Rectal smooth muscle tissue (tissue), 1 donor: ENCODE data around the gene LSP1.
A peak's percentile ranks its signal among the peaks of the same experiment; 100 is the strongest.

Experiments used
- H3K27ac ChIP-seq: one replicate; pipeline ENCODE4 v1.7.0; 2013; ENCODE audit warnings: low read depth, low read length, inconsistent platforms
- H3K27me3 ChIP-seq: one replicate; pipeline ENCODE4 v1.7.0; 2013; ENCODE audit warnings: low read length; ENCODE audit not compliant: control insufficient read depth, insufficient read depth
- H3K36me3 ChIP-seq: one replicate; pipeline ENCODE4 v1.7.0; 2013; ENCODE audit warnings: low read length; ENCODE audit not compliant: control insufficient read depth, insufficient read depth
- H3K4me1 ChIP-seq: one replicate; pipeline ENCODE4 v1.7.0; 2013; ENCODE audit warnings: low read length; ENCODE audit not compliant: control insufficient read depth, insufficient read depth
- H3K4me3 ChIP-seq: one replicate; pipeline ENCODE4 v1.7.0; 2013; ENCODE audit warnings: low read length
- H3K9ac ChIP-seq: one replicate; pipeline ENCODE4 v1.7.0; 2013; ENCODE audit warnings: low read length

LSP1 gene

GRCh38 chr11:1894759-1895158, 41.9 kb downstream of the LSP1 start:
- H3K4me1 ChIP-seq: no peaks in the 10 kb centered on the region
- H3K9ac ChIP-seq: no peak overlapping the region
- H3K4me3 ChIP-seq: no peak overlapping the region
- H3K27me3 ChIP-seq: no peaks in the 10 kb centered on the region
- H3K27ac ChIP-seq: no peak overlapping the region
- no peaks in the 10 kb centered on the region for H3K36me3 ChIP-seq

- Histone ChIP-seq H3K27me3 (no peaks in the 10 kb centered on the region), H3K9ac (no peak overlapping the region), H3K4me3 (no peak overlapping the region), H3K36me3 (no peaks in the 10 kb centered on the region), H3K4me1 (no peaks in the 10 kb centered on the region), H3K27ac (no peak overlapping the region)
These were observed 43.6 kb downstream of the LSP1 start for GRCh38 chr11:1896468-1896867.

DNA sequence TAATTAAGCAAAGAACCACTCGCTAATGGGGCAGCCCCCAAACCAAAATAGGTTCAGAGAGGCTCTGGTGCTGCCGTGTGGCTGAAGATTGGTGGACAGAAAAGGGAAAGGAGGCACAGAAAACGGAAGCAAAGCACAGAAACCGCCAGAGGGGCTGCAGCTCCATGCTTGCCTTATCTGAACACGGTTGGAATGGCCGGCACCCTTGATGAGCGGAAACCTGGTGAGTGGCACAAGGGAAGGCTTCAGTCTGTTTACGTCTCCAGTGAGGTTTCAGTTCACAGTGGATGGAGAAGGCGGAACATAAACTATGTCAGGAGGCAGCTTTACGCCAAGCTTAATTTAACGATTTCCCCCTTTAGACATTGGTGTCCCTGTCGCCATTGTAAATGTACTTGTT, 44.0 kb downstream of the LSP1 start:
- Histone ChIP-seq H3K4me3 (peak overlapping the region; percentile 22), H3K27ac (no peak overlapping the region), H3K4me1 (no peaks in the 10 kb centered on the region), H3K36me3 (no peaks in the 10 kb centered on the region), H3K9ac (no peak overlapping the region), H3K27me3 (no peaks in the 10 kb centered on the region)

DNA sequence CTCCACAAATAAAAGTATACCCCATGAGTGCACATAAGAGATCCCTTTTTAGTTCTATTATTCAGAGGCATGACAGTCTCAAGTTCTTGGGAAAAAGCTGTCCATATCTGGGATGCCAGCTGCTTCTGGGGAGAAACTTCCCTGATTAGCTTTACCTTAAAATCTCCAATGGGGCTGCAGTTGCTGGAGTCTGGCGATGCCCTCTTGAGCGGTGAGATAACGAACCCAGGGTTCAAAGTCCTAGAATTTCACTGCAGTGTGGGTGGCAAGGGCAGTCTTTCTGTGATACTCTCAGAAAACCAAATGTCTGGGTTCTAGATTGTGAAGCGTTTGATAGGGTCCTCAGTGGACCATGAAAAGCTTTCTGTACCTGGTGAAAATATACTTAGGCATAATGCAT, 46.2 kb downstream of the LSP1 start:
- Histone ChIP-seq H3K4me3 (no peak overlapping the region), H3K36me3 (no peaks in the 10 kb centered on the region), H3K27ac (no peak overlapping the region), H3K4me1 (no peaks in the 10 kb centered on the region), H3K9ac (no peak overlapping the region), H3K27me3 (no peaks in the 10 kb centered on the region)

- no peak overlapping the region for H3K4me3 ChIP-seq
- H3K4me1 ChIP-seq: no peaks in the 10 kb centered on the region
- no peak overlapping the region for H3K27ac ChIP-seq
- H3K36me3 ChIP-seq: no peaks in the 10 kb centered on the region
- no peaks in the 10 kb centered on the region for H3K27me3 ChIP-seq
- H3K9ac ChIP-seq: no peak overlapping the region
These were observed 46.8 kb downstream of the LSP1 start for GRCh38 chr11:1899686-1900085.

DNA sequence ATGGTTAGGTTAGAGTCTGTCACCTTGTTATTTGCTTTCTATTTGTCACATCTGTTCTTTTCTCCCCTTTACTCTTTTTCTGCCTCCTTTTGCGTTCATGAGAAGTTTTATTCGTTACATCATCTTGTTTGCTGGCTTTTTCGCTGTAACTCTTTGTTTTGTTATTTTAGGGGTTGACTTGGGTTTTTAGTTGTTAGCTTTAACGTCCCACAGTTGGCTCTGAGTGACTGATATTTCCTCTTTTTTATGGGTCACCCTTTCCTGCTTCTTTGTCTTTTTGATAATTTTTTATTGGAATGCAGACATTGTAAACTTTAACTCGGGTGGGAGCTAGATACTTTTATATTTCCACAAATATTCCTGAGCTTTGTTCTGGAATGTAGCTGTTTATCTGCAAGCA, 53.3 kb downstream of the LSP1 start:
- peak overlapping the region; percentile 17 for H3K27ac ChIP-seq
- no peak overlapping the region for H3K9ac ChIP-seq
- no peaks in the 10 kb centered on the region for H3K27me3 ChIP-seq
- H3K4me3 ChIP-seq: no peak overlapping the region
- no peaks in the 10 kb centered on the region for H3K4me1 ChIP-seq
- H3K36me3 ChIP-seq: no peaks in the 10 kb centered on the region

GRCh38 chr11:1906611-1907423, 53.9 kb downstream of the LSP1 start:
- peak overlapping the region; percentile 15 for H3K27ac ChIP-seq

GRCh38 chr11:1908618-1909017, 55.7 kb downstream of the LSP1 start:
- no peaks in the 10 kb centered on the region for H3K27me3 ChIP-seq
- no peaks in the 10 kb centered on the region for H3K4me1 ChIP-seq
- H3K27ac ChIP-seq: peak overlapping the region; percentile 37
- no peak overlapping the region for H3K9ac ChIP-seq
- no peaks in the 10 kb centered on the region for H3K36me3 ChIP-seq
- no peak overlapping the region for H3K4me3 ChIP-seq

More at GRCh38 chr11:1906611-1907423, 53.9 kb downstream of the LSP1 start:
- H3K9ac ChIP-seq: no peak overlapping the region
- no peak overlapping the region for H3K4me3 ChIP-seq
- no peaks in the 10 kb centered on the region for H3K36me3 ChIP-seq
- H3K4me1 ChIP-seq: no peaks in the 10 kb centered on the region
- no peaks in the 10 kb centered on the region for H3K27me3 ChIP-seq

DNA sequence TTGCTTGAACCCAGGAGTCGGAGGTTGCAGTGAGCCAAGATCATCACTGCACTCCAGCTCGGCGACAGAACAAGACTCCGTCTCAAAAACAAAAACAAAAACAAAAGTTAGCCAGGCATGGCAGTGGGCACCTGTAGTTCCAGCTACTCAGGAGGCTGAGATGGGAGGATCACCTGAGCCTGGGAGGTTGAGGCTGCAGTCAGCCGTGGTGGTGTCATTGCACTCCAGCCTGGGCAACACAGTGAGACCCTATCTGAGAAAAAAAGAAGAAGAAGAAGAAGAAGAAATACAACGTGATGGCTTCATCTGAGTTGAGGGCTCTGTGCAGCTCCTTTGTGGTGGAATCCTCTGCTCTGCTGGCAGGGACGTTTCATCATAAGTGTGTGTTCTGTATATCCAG, 56.6 kb downstream of the LSP1 start:
- H3K27me3 ChIP-seq: no peaks in the 10 kb centered on the region
- no peak overlapping the region for H3K9ac ChIP-seq
- no peaks in the 10 kb centered on the region for H3K36me3 ChIP-seq
- no peak overlapping the region for H3K4me3 ChIP-seq
- H3K4me1 ChIP-seq: no peaks in the 10 kb centered on the region
- H3K27ac ChIP-seq: no peak overlapping the region

DNA sequence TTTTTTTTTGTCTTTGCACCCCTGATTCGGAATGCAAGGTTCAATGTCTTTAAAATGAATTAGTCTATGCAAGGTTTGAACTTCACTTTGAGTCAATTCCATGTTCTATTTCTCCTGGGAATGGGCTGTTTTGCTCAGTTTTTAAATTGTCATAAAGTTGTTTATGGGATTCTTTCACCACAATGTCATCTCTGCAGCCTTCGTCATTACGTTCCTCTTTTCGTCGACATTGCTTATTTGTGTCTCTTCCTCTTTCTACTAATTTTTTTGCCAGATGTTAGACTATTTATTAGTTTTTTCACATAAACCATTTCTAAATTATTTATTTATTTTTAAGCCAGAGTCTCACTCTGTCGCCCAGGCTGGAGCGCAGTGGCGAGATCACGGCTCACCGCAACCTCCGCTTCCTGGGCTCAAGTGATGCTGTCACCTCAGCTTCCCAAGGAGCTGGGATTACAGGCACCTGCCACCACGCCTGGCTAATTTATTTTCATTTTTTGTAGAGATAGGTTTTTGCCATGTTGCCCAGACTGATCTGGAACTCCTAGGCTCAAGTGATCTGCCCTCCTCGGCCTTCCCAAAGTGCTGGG, 59.5 kb downstream of the LSP1 start:
- H3K4me3 ChIP-seq: no peak overlapping the region
- no peak overlapping the region for H3K9ac ChIP-seq
- no peaks in the 10 kb centered on the region for H3K36me3 ChIP-seq
- H3K27ac ChIP-seq: no peak overlapping the region
- no peaks in the 10 kb centered on the region for H3K27me3 ChIP-seq
- no peaks in the 10 kb centered on the region for H3K4me1 ChIP-seq

GRCh38 chr11:1913271-1914060, 60.6 kb downstream of the LSP1 start:
- H3K9ac ChIP-seq: no peak overlapping the region
- H3K4me3 ChIP-seq: no peak overlapping the region

GRCh38 chr11:1915795-1916131, 62.9 kb downstream of the LSP1 start:
- H3K4me1 ChIP-seq: no peaks in the 10 kb centered on the region
- H3K4me3 ChIP-seq: no peak overlapping the region
- H3K27me3 ChIP-seq: no peaks in the 10 kb centered on the region

More at GRCh38 chr11:1913271-1914060, 60.6 kb downstream of the LSP1 start:
- Histone ChIP-seq H3K4me1 (no peaks in the 10 kb centered on the region), H3K27me3 (no peaks in the 10 kb centered on the region), H3K27ac (no peak overlapping the region), H3K36me3 (no peaks in the 10 kb centered on the region)

More at GRCh38 chr11:1915795-1916131, 62.9 kb downstream of the LSP1 start:
- Histone ChIP-seq H3K9ac (no peak overlapping the region), H3K27ac (no peak overlapping the region), H3K36me3 (no peaks in the 10 kb centered on the region)
